Posterior cingulate gyrus (tissue), 11 donors: ENCODE results near the gene CHAF1A.
A peak's percentile ranks its signal among the peaks of the same experiment; 100 is the strongest.

ENCODE experiments used
- DNase-seq, 10 donors: peaks; one replicate each; pipeline versions ENCODE4 v3.0.0 to v3.0.0-alpha.2; 2020 to 2021; ENCODE audit warnings: mixed read lengths in 3 of 10
- intact Hi-C: fragments of 100-400 bp; cut with DNase I; formaldehyde crosslinking; loops from one replicate; pipeline ENCODE4 v1.15.1; 2023

Gene CHAF1A

GRCh38 chr19:4376671-4376990 is 25.8 kb upstream of the CHAF1A start:
- no peak for DNase-seq
- intact Hi-C loops: no loop called here

GRCh38 chr19:4376991-4377781 is 25.3 kb upstream of the CHAF1A start:
- intact Hi-C loops: no loop called here
- peak in 1 of 10 donors; percentile 5 for DNase-seq

- DNase-seq: no peak
- intact Hi-C loops: no loop called here
Measured at GRCh38 chr19:4378886-4379285, 23.6 kb upstream of the CHAF1A start.

- intact Hi-C loops: no loop called here
- peak in 1 of 10 donors; percentile 12 for DNase-seq
Measured at GRCh38 chr19:4379383-4380253, 22.8 kb upstream of the CHAF1A start.

- intact Hi-C loops: no loop called here
Measured at GRCh38 chr19:4380254-4380727, 22.1 kb upstream of the CHAF1A start.

GRCh38 chr19:4385291-4386040 is 17.0 kb upstream of the CHAF1A start:
- intact Hi-C loops: no loop called here
- DNase-seq: peak in 4 of 10 donors; percentile 38 to 93 (median 88)

More at GRCh38 chr19:4380254-4380727, 22.1 kb upstream of the CHAF1A start:
- peak in 1 of 10 donors; percentile 8 for DNase-seq

- intact Hi-C loops: no loop called here
- DNase-seq: peak in 6 of 10 donors; percentile 50 to 94 (median 66)
Measured at GRCh38 chr19:4386041-4386782, 16.2 kb upstream of the CHAF1A start.

GRCh38 chr19:4388337-4389063 is 13.9 kb upstream of the CHAF1A start:
- DNase-seq: peak in 1 of 10 donors; percentile 82
- intact Hi-C loops: no loop called here

GRCh38 chr19:4389064-4389375 is 13.4 kb upstream of the CHAF1A start:
- peak in 1 of 10 donors; percentile 69 for DNase-seq
- intact Hi-C loops: no loop called here

GRCh38 chr19:4389511-4390016 is 12.9 kb upstream of the CHAF1A start:
- intact Hi-C loops: no loop called here

GRCh38 chr19:4390017-4390566 is 12.3 kb upstream of the CHAF1A start:
- peak in 1 of 10 donors; percentile 79 for DNase-seq
- intact Hi-C loops: no loop called here

More at GRCh38 chr19:4389511-4390016, 12.9 kb upstream of the CHAF1A start:
- no peak for DNase-seq

GRCh38 chr19:4390567-4391305 is 11.7 kb upstream of the CHAF1A start:
- intact Hi-C loops: no loop called here
- no peak for DNase-seq

- DNase-seq: peak in 1 of 10 donors; percentile 34
- intact Hi-C loops: no loop called here
Measured at GRCh38 chr19:4391306-4391693, 11.1 kb upstream of the CHAF1A start.

GRCh38 chr19:4391701-4392483 is 10.5 kb upstream of the CHAF1A start:
- DNase-seq: peak in 1 of 10 donors; percentile 73
- intact Hi-C loops: no loop called here

GRCh38 chr19:4393947-4394590 is 8.4 kb upstream of the CHAF1A start:
- intact Hi-C loops: no loop called here
- peak in 1 of 10 donors; percentile 57 for DNase-seq

- intact Hi-C loops: no loop called here
- DNase-seq: peak in 1 of 10 donors; percentile 55
Measured at GRCh38 chr19:4396949-4397783, 5.3 kb upstream of the CHAF1A start.
